AG10803 (cell line): ENCODE results near the gene CCDC167.
A peak's percentile ranks its signal among the peaks of the same experiment; 100 is the strongest.

Experiments
- DNase-seq: peaks from one replicate; pipeline ENCODE4 v3.0.0; 2010; ENCODE audit warnings: low read depth
- H3K4me3 ChIP-seq: 2 replicates; pipeline ENCODE4 v1.5.1; 2011; ENCODE audit warnings: mild to moderate bottlenecking, low read length, control low read depth
- CTCF ChIP-seq: conservative IDR thresholded peaks from 2 replicates; pipeline ENCODE4 v1.5.1; 2011; ENCODE audit warnings: mild to moderate bottlenecking, low read length, control low read depth, inconsistent platforms

The CCDC167 gene

GRCh38 chr6:37522836-37523235, 23.1 kb upstream of the CCDC167 start:
- no peak overlapping the region for H3K4me3 ChIP-seq
- no peak for TF ChIP-seq CTCF

GRCh38 chr6:37521674-37522073, 22.0 kb upstream of the CCDC167 start:
- TF ChIP-seq CTCF = no peak

More at GRCh38 chr6:37522836-37523235, 23.1 kb upstream of the CCDC167 start:
- DNase-seq = no peak

GRCh38 chr6:37520926-37521325, 21.2 kb upstream of the CCDC167 start:
- H3K4me3 ChIP-seq = no peak overlapping the region
- no peak for DNase-seq

More at GRCh38 chr6:37521674-37522073, 22.0 kb upstream of the CCDC167 start:
- no peak for DNase-seq
- H3K4me3 ChIP-seq = no peak overlapping the region

GRCh38 chr6:37519461-37519860, 19.8 kb upstream of the CCDC167 start:
- no peak overlapping the region for H3K4me3 ChIP-seq
- TF ChIP-seq CTCF = no peak
- no peak for DNase-seq

More at GRCh38 chr6:37520926-37521325, 21.2 kb upstream of the CCDC167 start:
- TF ChIP-seq CTCF = no peak

- no peak overlapping the region for H3K4me3 ChIP-seq
- TF ChIP-seq CTCF = no peak
- no peak for DNase-seq
These were observed 18.4 kb upstream of the CCDC167 start for GRCh38 chr6:37518116-37518515.

GRCh38 chr6:37517411-37517812, 17.7 kb upstream of the CCDC167 start:
- peak; percentile 66 for DNase-seq
- no peak overlapping the region for H3K4me3 ChIP-seq
- TF ChIP-seq CTCF = no peak

- DNase-seq = no peak
- TF ChIP-seq CTCF = no peak
- H3K4me3 ChIP-seq = no peak overlapping the region
These were observed 17.3 kb upstream of the CCDC167 start for GRCh38 chr6:37516920-37517405.
